Measurements from ENCODE around the gene KRT81. TPM values are rescaled to one million over a fixed set of nuclear protein-coding genes. Genes with fewer than 3 reads are reported as not detected.

KRT81 gene
- 0.23 TPM for total RNA-seq

DNA sequence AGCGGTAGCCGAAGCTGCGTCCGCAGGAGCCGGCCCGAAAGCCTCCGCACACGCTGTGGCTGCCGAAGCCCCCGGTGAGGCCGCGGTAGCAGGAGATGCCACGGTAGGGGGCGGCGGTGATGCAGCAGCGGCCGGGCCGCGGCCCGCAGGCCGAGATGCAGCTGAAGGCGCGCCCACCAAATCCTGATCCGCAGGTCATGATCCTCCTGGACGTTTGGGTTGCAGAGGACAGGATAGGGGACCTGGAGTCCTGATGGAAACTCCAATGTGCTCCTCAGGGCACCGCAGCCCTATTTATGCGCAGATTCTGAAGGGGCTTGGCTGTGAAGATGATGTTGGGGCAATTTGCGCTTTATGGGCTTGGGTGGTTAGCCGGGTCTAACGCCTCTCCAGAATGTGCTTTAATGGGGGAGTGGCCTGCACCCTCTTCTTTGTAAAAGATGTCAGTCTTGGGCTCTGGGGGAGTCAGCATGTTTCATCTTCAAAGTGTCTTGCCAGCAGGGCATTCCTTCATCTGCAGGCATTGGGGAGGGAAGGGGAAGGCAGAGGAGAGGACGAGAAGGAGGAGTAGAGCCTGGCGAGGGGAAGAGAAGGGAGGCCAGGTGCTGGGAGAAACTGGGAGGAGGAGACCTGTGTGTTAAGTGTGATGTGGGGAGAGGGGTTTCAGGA is at the start of gene KRT81:
TSS of gene KRT81 (minus strand) at position 268 of the 669 bp plus-strand sequence. CDS start at position 199, 69 bp downstream.

DNA sequence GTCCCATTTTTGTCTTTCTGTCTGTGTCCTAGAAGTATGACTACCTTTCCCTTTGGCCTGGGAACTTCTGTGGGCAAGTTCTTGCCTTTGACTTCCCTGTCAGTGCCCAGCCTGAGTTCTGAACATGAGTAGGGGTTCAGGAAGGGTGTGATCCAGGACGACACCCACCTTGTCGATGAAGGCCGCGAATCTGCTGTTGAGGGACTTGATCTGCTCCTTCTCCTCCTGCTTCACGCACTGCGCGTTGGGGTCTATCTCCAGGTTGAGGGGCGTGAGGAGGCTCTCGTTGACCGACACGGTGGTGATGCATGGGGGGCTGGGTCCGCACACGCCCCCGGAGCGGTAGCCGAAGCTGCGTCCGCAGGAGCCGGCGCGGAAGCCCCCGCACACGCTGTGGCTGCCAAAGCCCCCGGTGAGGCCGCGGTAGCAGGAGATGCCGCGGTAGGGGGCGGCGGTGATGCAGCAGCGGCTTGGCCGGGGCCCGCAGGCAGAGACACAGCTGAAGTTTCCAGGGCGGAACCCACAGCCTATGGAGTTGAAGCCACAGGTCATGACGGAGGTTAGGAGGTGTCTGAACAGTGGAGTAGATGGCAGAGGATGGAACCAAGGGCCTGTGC is 29.6 kb upstream of the KRT81 start, which contains the start of gene KRT83:
TSS of gene KRT83 (minus strand) at position 615 of the 617 bp plus-strand sequence. CDS start at position 552, 63 bp downstream.

DNA sequence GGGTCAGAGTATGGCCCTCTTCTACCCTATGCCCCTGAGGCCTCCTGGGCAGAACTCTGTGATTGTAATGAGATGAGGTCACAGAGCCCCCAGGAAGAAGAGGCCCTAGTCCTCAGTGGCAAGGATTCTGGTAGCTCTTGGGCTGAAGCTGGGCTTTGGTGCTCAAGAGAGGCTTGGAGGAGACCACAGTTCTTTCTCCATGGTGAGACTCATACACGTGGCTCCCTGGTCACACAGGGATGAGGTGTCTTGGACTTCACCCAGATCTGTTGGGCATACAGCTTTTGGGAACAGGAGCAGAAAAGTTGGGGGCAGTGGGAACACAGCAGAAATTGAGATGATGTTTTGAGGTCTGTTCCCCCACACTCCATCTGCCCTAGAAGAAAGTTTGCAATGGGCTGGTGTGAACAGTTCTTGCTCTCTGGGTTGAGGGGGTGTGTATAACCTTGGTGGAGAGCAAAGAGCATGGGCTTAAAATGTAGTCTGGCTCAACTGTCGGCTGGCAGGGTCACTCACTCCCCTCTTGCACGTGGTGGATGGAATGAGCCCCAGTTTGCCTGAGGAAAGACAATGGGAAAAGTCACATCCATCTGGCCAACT is 16.7 kb downstream of the KRT81 start, which contains the start of gene KRT86:
TSS of gene KRT86 (plus strand) at position 125 of the 600 bp plus-strand sequence. CDS start 27,272 bp downstream, outside the sequence.

Other genes starting within 250 kb of the KRT81 start
- gene NR4A1, start 240.1 kb downstream of the KRT81 start, total RNA-seq, result 11.1 TPM
- 30.7 TPM for gene ATG101, start 221.6 kb downstream of the KRT81 start, total RNA-seq
- gene SMIM41, start 211.8 kb downstream of the KRT81 start, total RNA-seq, result not detected
- not detected for gene KRT80, start 99.5 kb downstream of the KRT81 start, total RNA-seq
- gene KRT7, start 58.3 kb downstream of the KRT81 start, total RNA-seq, result not detected
- gene KRT86, start 16.9 kb downstream of the KRT81 start, total RNA-seq, result 0.46 TPM
- not detected for gene KRT83, start 29.9 kb upstream of the KRT81 start, total RNA-seq
- gene KRT85, start 75.9 kb upstream of the KRT81 start, total RNA-seq, result not detected
- gene KRT84, start 94.1 kb upstream of the KRT81 start, total RNA-seq, result not detected
- not detected for gene KRT82, start 114.8 kb upstream of the KRT81 start, total RNA-seq
- not detected for gene KRT75, start 142.8 kb upstream of the KRT81 start, total RNA-seq
- gene KRT6B, start 160.6 kb upstream of the KRT81 start, total RNA-seq, result not detected
- not detected for gene KRT6C, start 182.3 kb upstream of the KRT81 start, total RNA-seq
- not detected for gene KRT6A, start 201.7 kb upstream of the KRT81 start, total RNA-seq
- gene KRT5, start 228.9 kb upstream of the KRT81 start, total RNA-seq, result 0.46 TPM

All from diencephalon (tissue), 1 donor.